Gastrocnemius medialis (tissue), 4 donors: Measurements from ENCODE around the gene KRT10. TPM values are rescaled to one million over a fixed set of nuclear protein-coding genes. Genes with fewer than 3 reads are reported as not detected.

Experiments
- ATAC-seq, 2 donors: fragments of 150-250 bp; one replicate each; pipeline ENCODE4 v1.9.1; 2016
- DNase-seq, 2 donors: peaks; one replicate each; pipeline ENCODE4 v3.0.0-alpha.2; 2019
- H3K27ac ChIP-seq, 4 donors: fragments of 200-600 bp; sonication (generic); 1 replicate in 1 of 4; 2 replicates in 3 of 4; pipeline ENCODE4 v1.5.1; 2016 to 2018; ENCODE audit warnings: mild to moderate bottlenecking in 2 of 4, moderate library complexity in 1 of 4
- H3K27me3 ChIP-seq, 3 donors: fragments of 200-600 bp; sonication (generic) in 2 of 3; 1 replicate in 1 of 3; 2 replicates in 2 of 3; pipeline versions ENCODE4 v1.5.1 to v1.6.0; 2016 to 2019; ENCODE audit warnings: mild to moderate bottlenecking in 1 of 3, moderate library complexity in 1 of 3
- H3K36me3 ChIP-seq, 2 donors: fragments of 200-600 bp; sonication (generic) in 1 of 2; one replicate each; pipeline ENCODE4 v1.5.1; 2017 to 2018
- H3K4me1 ChIP-seq, 2 donors: fragments of 200-600 bp; sonication (generic) in 1 of 2; one replicate each; pipeline ENCODE4 v1.5.1; 2016 to 2017; ENCODE audit warnings: mild to moderate bottlenecking in 2 of 2
- H3K4me3 ChIP-seq, 4 donors: fragments of 200-600 bp; sonication (generic) in 3 of 4; 1 replicate in 1 of 4; 2 replicates in 3 of 4; pipeline ENCODE4 v1.5.1; 2016 to 2019; ENCODE audit warnings: mild to moderate bottlenecking in 2 of 4
- H3K9me3 ChIP-seq, 3 donors: fragments of 200-600 bp; sonication (generic) in 2 of 3; 1 replicate in 1 of 3; 2 replicates in 2 of 3; pipeline ENCODE4 v1.5.1; 2016 to 2019
- CTCF ChIP-seq, 5 experiments: fragments of 450-650 bp in 3 of 5; fragments of 200-600 bp in 2 of 5; sonication (generic) in 2 of 5; IDR thresholded peaks in 4 of 5; conservative IDR thresholded peaks in 1 of 5; 1 replicate in 4 of 5; 2 replicates in 1 of 5; pipeline ENCODE4 v1.5.1; 2016 to 2019; ENCODE audit warnings: antibody characterized with exemption in 5 of 5, mild to moderate bottlenecking in 3 of 5, moderate library complexity in 3 of 5
- POLR2A ChIP-seq, 2 donors: fragments of 450-650 bp; IDR thresholded peaks; one replicate each; pipeline ENCODE4 v1.6.1; 2017; ENCODE audit warnings: antibody characterized with exemption in 2 of 2, mild to moderate bottlenecking in 2 of 2, moderate library complexity in 2 of 2
- in situ Hi-C, 4 donors: fragments of 200-750 bp; cut with MboI; loops; one replicate each; pipeline versions ENCODE4 v1.15.0 to v1.8.0; 2017; ENCODE audit warnings: low sequenced_read_pairs in 4 of 4
- intact Hi-C: fragments of 100-400 bp; cut with DNase I; formaldehyde crosslinking; loops from one replicate; pipeline ENCODE4 v1.15.1; 2023; ENCODE audit warnings: low total_unique reads
- total RNA-seq, 4 donors: library from RNA; depleted of rRNA; stranded (reverse); fragments of >200 nt; gene quantifications; one replicate each; pipeline versions ENCODE4 v1.1.0 to v1.2.3, GENCODE V29; 2016

Gene KRT10
- total RNA-seq, 4 donors from 2014 or later = 0.20 to 21.9 (median 9.4) TPM

GRCh38 chr17:40841246-40841645 is 18.8 kb upstream of the KRT10 start:
- H3K9me3 ChIP-seq = no peaks in the 10 kb centered on the region
- no peak for ATAC-seq
- in situ Hi-C loops = no loop called here
- H3K4me3 ChIP-seq = no peak overlapping the region
- no peaks in the 10 kb centered on the region for H3K27me3 ChIP-seq
- intact Hi-C loops = no loop called here
- DNase-seq = no peak
- TF ChIP-seq CTCF (IDR thresholded peaks at IDR 0.05 in 4 of 5, conservative IDR thresholded peaks at IDR 0.05 in 1 of 5) (no peak), POLR2A (IDR thresholded peaks at IDR 0.05) (no peak)
- H3K36me3 ChIP-seq = no peaks in the 10 kb centered on the region
- no peak overlapping the region for H3K27ac ChIP-seq
- no peaks in the 10 kb centered on the region for H3K4me1 ChIP-seq

- no peak for TF ChIP-seq CTCF (IDR thresholded peaks at IDR 0.05 in 4 of 5, conservative IDR thresholded peaks at IDR 0.05 in 1 of 5)
- TF ChIP-seq POLR2A (IDR thresholded peaks at IDR 0.05) = no peak
- H3K27ac ChIP-seq = no peak overlapping the region
- H3K27me3 ChIP-seq = no peaks in the 10 kb centered on the region
- H3K36me3 ChIP-seq = no peaks in the 10 kb centered on the region
- no peak for DNase-seq
- in situ Hi-C loops (no loop called here), intact Hi-C loops (no loop called here)
- H3K4me3 ChIP-seq = no peak overlapping the region
- ATAC-seq = no peak
- H3K9me3 ChIP-seq = no peaks in the 10 kb centered on the region
- no peaks in the 10 kb centered on the region for H3K4me1 ChIP-seq
These were observed 16.8 kb upstream of the KRT10 start for GRCh38 chr17:40839194-40839593.

- in situ Hi-C loops (no loop called here), intact Hi-C loops (no loop called here)
- H3K27me3 ChIP-seq = no peaks in the 10 kb centered on the region
- no peak overlapping the region for H3K27ac ChIP-seq
- H3K9me3 ChIP-seq = no peaks in the 10 kb centered on the region
- TF ChIP-seq POLR2A (IDR thresholded peaks at IDR 0.05) = no peak
- DNase-seq = no peak
- H3K4me3 ChIP-seq = no peak overlapping the region
- no peak for ATAC-seq
- H3K36me3 ChIP-seq = no peaks in the 10 kb centered on the region
- no peaks in the 10 kb centered on the region for H3K4me1 ChIP-seq
These were observed 13.6 kb upstream of the KRT10 start for GRCh38 chr17:40836020-40836419.

- intact Hi-C loops = no loop called here
- no peak overlapping the region for H3K27ac ChIP-seq
- no peak for TF ChIP-seq POLR2A (IDR thresholded peaks at IDR 0.05)
- no peak for TF ChIP-seq CTCF (IDR thresholded peaks at IDR 0.05 in 4 of 5, conservative IDR thresholded peaks at IDR 0.05 in 1 of 5)
These were observed 11.5 kb upstream of the KRT10 start for GRCh38 chr17:40833882-40834281.

GRCh38 chr17:40832840-40833239 is 10.4 kb upstream of the KRT10 start:
- in situ Hi-C loops (no loop called here), intact Hi-C loops (no loop called here)
- no peaks in the 10 kb centered on the region for H3K36me3 ChIP-seq
- ATAC-seq (no peak), DNase-seq (no peak)
- no peaks in the 10 kb centered on the region for H3K27me3 ChIP-seq
- no peak overlapping the region for H3K4me3 ChIP-seq
- no peaks in the 10 kb centered on the region for H3K4me1 ChIP-seq
- H3K9me3 ChIP-seq = no peaks in the 10 kb centered on the region
- no peak overlapping the region for H3K27ac ChIP-seq
- TF ChIP-seq CTCF (IDR thresholded peaks at IDR 0.05 in 4 of 5, conservative IDR thresholded peaks at IDR 0.05 in 1 of 5) (no peak), POLR2A (IDR thresholded peaks at IDR 0.05) (no peak)

More at GRCh38 chr17:40833882-40834281, 11.5 kb upstream of the KRT10 start:
- no peak for ATAC-seq
- Histone ChIP-seq H3K27me3 (no peaks in the 10 kb centered on the region), H3K4me1 (no peaks in the 10 kb centered on the region), H3K4me3 (no peak overlapping the region), H3K36me3 (no peaks in the 10 kb centered on the region), H3K9me3 (no peaks in the 10 kb centered on the region)
- in situ Hi-C loops = no loop called here
- DNase-seq = no peak
